Left forelimb (tissue), 1 donor: ENCODE measurements around the gene HELLS.
"Not testable (repeated sequence)": the region's sequence is repeated elsewhere in the genome, so short reads cannot be mapped to it uniquely, and the experiment has no call there.

ENCODE experiments used
- DNase-seq: peaks from one replicate; pipeline ENCODE4 v3.0.0-alpha.2; 2018; ENCODE audit warnings: low spot score

The HELLS gene

DNA sequence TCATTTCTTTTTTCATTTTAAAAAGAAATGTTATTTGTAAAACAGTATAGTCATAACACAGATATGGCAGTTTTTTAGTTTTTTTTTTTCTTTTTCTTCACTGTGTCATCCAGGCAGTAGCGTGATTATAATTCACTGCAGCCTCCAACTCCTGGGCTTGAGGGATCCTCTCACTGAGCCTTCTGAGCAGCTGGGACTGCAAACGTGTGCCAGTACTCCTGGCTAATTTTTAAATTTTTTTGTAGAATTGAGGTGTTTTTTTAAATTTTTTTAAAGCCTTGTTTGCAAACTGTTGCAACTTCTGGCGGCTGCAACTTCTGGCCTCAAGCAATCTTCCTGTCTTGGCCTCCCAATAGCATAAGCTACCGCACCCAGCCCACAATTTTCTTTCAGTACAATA, 63.0 kb downstream of the HELLS start:
- DNase-seq: no peak

- DNase-seq: no peak
Measured at GRCh38 chr10:94614558-94614957, 69.0 kb downstream of the HELLS start.

GRCh38 chr10:94617389-94617944, 71.9 kb downstream of the HELLS start:
- no peak for DNase-seq

DNA sequence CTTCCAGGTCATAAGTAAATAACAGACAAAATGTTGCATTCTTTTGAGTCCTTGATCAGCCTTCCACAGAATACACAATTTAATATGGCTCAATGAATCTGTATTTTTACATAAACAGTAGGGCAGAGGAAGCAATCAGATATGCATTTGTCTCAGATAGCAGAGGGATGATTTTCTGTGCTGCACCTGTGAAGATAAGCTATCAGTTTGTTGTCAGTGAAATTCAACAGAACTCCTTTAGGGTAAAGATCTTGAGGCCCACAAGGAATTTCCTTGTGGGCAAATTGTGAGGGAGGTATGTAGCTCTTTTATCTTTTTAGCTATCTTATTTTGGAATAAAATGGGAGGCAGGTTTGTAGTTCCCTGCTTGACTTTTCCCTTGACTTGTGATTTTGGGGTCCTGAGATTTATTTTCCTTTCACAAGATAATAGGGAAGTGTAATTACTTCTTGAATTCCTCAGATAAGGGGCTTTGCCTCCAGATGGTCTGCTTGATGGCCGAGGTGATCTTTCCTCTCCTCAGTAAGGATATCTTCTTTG, 77.1 kb downstream of the HELLS start:
- no peak for DNase-seq

- no peak for DNase-seq
Measured at GRCh38 chr10:94623572-94623971, 78.0 kb downstream of the HELLS start.

DNA sequence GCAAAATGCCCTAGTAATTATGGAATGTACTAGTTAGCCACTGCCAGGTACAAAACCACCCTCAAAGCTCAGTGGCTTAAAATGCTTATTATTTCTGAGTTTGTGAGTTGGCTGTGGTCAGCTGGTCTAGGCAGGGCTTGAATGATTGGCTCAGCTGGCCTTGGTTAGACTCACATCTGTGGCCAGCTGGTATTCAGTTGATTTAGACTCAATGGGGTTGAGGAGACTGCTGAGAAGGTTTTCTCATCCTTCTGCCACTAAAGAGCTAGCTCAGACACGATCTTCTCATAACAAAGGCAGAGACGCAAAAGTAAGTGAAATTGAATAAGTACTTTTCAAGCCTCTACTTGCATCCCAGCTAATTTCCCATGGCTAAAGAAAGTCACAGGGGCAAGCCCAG, 80.9 kb downstream of the HELLS start:
- DNase-seq: no peak

DNA sequence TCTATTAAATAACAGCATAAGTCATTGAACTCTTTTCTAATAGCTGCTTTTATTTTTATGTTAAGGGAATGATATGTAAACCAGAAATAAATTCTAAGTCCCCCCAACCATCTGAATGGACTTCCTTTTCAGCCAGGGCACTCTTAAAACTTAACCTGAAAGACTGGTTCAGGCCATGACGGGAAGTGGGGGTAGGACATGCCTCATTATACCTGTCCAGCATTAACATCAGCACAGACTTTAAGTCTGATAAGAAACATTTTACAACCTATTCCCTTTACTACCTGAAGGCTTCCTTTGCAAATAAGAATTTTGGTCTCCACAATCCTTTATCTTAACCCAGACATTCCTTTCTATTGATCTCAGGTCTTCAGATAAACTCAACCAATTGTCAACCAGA, 81.9 kb downstream of the HELLS start:
- no peak for DNase-seq

- DNase-seq: no peak
Measured at GRCh38 chr10:94630017-94630688, 84.6 kb downstream of the HELLS start.

GRCh38 chr10:94631077-94631875, 85.7 kb downstream of the HELLS start:
- no peak for DNase-seq

DNA sequence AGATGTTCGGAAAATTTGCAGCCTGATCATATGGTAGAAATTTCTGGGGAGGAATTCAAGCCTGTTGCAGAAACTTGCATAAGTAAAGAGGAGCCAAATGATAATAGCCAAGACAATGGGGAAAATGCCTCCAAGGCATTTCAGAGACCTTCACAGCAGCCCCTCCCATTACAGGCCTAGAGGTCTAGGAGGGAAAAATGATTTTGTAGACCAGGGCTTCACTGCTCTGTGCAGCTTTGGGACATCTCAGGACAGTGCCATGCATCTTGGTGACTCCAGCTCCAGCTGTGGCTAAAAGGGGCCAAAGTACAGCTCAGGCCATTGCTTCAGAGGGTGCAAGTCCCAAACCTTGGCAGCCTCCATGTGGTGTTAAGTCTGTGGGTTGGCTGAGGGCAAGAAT, 87.4 kb downstream of the HELLS start:
- DNase-seq: no peak

DNA sequence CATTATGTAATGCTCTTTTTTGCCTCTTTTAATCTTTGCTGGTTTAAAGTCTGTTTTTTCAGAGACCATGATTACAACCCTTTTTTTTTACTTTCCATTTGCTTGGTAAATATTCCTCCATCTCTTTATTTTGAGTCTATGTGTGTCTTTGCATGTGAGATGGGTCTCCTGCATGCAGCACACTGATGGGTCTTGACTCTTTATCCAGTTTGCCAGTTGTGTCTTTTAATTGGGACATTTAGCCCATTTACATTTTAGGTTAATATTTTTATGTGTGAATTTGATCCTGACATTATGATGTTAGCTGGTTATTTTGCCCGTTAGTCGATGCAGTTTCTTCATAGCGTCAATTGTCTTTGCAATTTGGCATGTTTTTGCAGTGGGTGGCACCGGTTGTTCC, 92.5 kb downstream of the HELLS start:
- not testable (repeated sequence) for DNase-seq

DNA sequence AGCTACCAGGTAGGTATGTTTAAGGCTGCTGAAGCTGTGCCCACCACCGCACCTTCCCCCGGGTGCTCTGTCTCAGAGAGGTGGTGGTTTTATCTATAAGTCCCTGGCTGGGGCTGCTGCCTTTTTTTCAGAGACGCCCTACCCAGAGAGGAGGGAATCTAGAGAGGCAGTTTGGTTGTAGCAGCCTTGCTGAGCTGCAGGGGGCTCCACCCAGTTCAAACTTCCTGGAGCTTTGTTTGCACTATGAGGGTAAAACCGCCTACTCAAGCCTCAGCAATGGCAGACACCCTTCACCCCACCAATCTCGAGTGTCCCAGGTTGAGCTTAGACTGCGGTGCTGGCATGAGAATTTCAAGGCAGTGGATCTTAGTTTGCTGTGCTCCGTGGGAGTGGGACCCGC, 94.3 kb downstream of the HELLS start:
- no peak for DNase-seq

GRCh38 chr10:94640562-94640961, 95.0 kb downstream of the HELLS start:
- DNase-seq: no peak

GRCh38 chr10:94641480-94641879, 95.9 kb downstream of the HELLS start:
- no peak for DNase-seq

GRCh38 chr10:94644352-94644751, 98.8 kb downstream of the HELLS start:
- no peak for DNase-seq

DNA sequence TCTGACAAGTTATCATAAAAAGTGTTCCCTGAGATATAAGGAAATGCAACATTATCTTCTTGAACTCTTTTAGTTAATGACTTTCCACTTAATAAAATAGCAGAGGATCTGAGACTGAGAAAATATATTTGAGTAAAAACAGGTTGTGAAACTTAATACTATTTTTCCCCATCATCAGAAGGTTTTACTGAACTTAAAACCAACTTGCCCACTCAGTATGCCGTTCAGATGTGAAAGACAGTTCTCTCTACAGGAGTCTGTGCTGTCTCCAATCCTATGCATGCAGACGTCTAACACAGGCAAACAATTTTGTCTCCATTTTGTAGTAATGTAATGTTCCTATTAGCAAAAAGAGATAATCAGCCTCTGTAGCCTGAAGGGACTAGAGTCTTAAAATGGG, 99.7 kb downstream of the HELLS start:
- no peak for DNase-seq
